ENCODE data around the gene GHRH.

GHRH gene

GRCh38 chr20:37207171-37207570 is 54.4 kb downstream of the GHRH start:
- no peak for DNase-seq (ENCODE audit: low read depth, low spot score)

GRCh38 chr20:37205794-37206193 is 55.8 kb downstream of the GHRH start:
- DNase-seq (ENCODE audit: low read depth, low spot score) = peak; percentile 47

DNA sequence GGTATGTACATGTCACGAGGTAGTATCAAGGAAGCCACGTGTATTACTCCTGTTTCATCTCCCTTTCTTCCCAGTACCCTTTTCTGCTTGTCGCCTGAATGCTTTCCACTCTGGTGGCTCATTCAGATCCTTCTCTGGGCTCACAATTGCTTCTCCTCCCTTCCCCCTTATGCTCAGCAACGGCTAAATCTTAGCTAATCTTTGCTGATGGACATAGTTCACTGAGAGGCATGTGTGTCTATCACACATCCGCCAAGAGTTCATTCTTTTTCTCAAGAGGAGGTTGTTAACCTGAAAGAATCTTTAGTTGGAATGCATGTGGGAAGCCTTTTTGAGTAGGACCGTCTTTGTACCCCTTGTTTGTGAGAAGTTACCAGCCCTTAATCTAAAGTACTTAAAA is 56.5 kb downstream of the GHRH start:
- peak; percentile 61 for DNase-seq (ENCODE audit: low read depth, low spot score)

DNA sequence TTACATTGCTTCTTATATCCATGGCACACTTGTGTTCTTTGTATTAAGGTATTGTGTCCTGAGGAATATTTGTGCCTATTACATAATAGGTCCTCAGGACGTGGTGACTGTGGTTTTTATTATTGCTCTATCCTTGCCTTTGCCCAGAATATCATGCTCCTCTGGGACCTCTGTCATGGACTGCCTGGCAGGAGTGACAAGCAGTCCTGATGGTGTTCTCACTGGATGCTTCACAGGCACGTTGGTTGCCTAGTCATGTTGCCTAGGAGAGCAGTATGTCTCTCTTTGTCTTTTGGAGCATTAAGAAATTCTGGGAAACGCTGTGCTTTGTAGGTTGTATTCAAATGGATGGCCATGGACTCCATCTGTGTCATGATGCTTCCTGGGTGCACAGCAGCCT is 57.6 kb downstream of the GHRH start:
- DNase-seq (ENCODE audit: low read depth, low spot score) = no peak

DNA sequence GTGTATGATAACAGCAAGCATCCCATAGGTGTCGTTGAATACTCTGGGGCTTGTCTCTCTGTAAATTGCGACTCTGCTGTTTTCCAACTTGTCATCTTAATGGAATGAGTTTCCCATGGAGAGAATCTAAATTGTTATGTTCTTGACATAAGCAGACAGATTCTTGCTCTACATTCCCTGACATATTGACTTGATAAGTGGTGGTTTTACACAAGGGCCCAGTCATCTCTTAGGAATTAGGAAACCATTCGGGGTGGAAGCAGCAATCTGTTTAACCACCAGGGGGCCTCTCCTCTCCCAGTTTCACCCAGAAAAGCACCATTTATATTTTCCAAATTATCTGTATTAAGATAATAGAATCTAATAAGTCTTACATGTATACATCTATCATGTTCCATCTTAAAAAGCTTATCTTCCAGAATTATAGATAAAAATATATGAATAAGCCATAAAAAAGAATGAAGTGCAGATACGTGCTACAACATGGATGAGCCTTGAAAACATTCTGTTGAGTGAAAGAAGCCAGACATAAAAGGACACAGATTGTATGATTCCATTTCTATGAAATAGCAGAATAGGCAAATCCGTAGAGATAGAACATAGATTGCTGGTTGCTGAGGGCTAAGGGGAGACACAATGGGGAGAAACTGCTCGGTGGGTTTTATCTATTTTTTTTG is 59.2 kb downstream of the GHRH start:
- peak; percentile 93 for DNase-seq (ENCODE audit: low read depth, low spot score)

DNA sequence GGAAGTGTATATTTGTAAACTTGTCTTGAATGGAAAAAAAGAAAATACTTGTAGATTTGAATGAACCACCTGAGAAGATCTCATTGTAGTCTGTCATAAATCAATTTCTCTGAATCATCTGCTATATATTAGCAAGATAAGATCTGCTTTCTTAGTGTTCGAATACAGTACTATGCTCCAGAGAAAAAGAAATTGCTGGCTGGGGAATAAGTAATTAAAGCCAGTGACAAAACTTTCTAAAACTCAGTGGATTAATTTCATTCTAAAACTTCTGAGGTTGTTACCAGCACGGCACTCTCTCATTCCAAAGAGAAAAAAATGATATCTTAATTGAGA is 59.8 kb downstream of the GHRH start:
- DNase-seq (ENCODE audit: low read depth, low spot score) = no peak

All from astrocyte of the hippocampus (primary cell).